Natural killer cell (primary cell): Measurements from ENCODE around the gene LGALS3BP. TPM values are rescaled to one million over a fixed set of nuclear protein-coding genes. Genes with fewer than 3 reads are reported as not detected.

Experiments used
- ATAC-seq, 3 donors: fragments of 150-1000 bp in 2 of 3; fragments of 200-7000 bp in 1 of 3; cut with Tn5 transposase; 1 replicate in 1 of 3; 2 replicates in 2 of 3; pipeline ENCODE4 v1.10.0; 2021; ENCODE audit warnings: mild to moderate bottlenecking in 2 of 3, moderate library complexity in 2 of 3
- DNase-seq, 2 donors: peaks; one replicate each; pipeline versions ENCODE4 v3.0.0 to v3.0.0-alpha.2; 2013 to 2021; ENCODE audit warnings: mixed read lengths in 1 of 2
- H3K27ac ChIP-seq: one replicate; pipeline ENCODE4 v1.5.1; 2013; ENCODE audit warnings: mild to moderate bottlenecking, low read length
- H3K27me3 ChIP-seq: one replicate; pipeline ENCODE4 v1.6.1; 2013; ENCODE audit warnings: low read length; ENCODE audit not compliant: control insufficient read depth, insufficient read depth
- H3K36me3 ChIP-seq: one replicate; pipeline ENCODE4 v1.6.1; 2013; ENCODE audit warnings: low read length; ENCODE audit not compliant: control insufficient read depth, insufficient read depth
- H3K4me1 ChIP-seq: one replicate; pipeline ENCODE4 v1.6.1; 2013; ENCODE audit warnings: low read length; ENCODE audit not compliant: control insufficient read depth, insufficient read depth
- H3K4me3 ChIP-seq: one replicate; pipeline ENCODE4 v1.5.1; 2013; ENCODE audit warnings: low read length
- H3K9me3 ChIP-seq: one replicate; pipeline ENCODE4 v1.6.1; 2013; ENCODE audit warnings: low read length; ENCODE audit not compliant: control insufficient read depth, insufficient read depth
- H3K27ac Mint-ChIP-seq, 2 donors: one replicate each; pipeline ENCODE4 v1.8.0; 2022; ENCODE audit warnings: mild to moderate bottlenecking in 2 of 2, mixed read lengths in 2 of 2, moderate library complexity in 1 of 2
- H3K27me3 Mint-ChIP-seq, 2 donors: one replicate each; pipeline ENCODE4 v1.8.0; 2022; ENCODE audit warnings: low read depth in 2 of 2, mixed read lengths in 2 of 2
- H3K36me3 Mint-ChIP-seq: one replicate; pipeline ENCODE4 v1.8.0; 2022; ENCODE audit warnings: mixed read lengths
- H3K4me1 Mint-ChIP-seq, 2 donors: one replicate each; pipeline ENCODE4 v1.8.0; 2022; ENCODE audit warnings: mixed read lengths in 2 of 2
- H3K4me3 Mint-ChIP-seq: one replicate; pipeline ENCODE4 v1.8.0; 2022; ENCODE audit warnings: mild to moderate bottlenecking, moderate library complexity, mixed read lengths
- H3K9me3 Mint-ChIP-seq, 2 donors: one replicate each; pipeline ENCODE4 v1.8.0; 2022; ENCODE audit warnings: mixed read lengths in 2 of 2
- CTCF ChIP-seq: fragments of 200-600 bp; IDR thresholded peaks from one replicate; pipeline ENCODE4 v1.8.0; 2022; ENCODE audit warnings: antibody characterized with exemption
- WGBS: methylation state at CpG from one replicate; pipeline ENCODE4 v1.1.7; 2013; ENCODE audit warnings: missing lambda C conversion rate; ENCODE audit not compliant: insufficient coverage; 5-methylcytosine and 5-hydroxymethylcytosine counted together
- intact Hi-C: fragments of 100-400 bp; cut with micrococcal nuclease; formaldehyde crosslinking; loops from one replicate; pipeline ENCODE4 v1.14.2; 2022
- total RNA-seq, 4 donors: library from RNA; stranded (reverse); fragments of 120-200 nt in 1 of 4; gene quantifications; one replicate each; pipeline versions ENCODE4 v1.2.3 to v1.2.4, GENCODE V29; 2013 to 2022

Gene LGALS3BP
- total RNA-seq, 3 donors from 2014 or later (not counting 1 experiment from before 2014, with no cell fraction given) = 4.2 to 8.8 (median 4.2) TPM

DNA sequence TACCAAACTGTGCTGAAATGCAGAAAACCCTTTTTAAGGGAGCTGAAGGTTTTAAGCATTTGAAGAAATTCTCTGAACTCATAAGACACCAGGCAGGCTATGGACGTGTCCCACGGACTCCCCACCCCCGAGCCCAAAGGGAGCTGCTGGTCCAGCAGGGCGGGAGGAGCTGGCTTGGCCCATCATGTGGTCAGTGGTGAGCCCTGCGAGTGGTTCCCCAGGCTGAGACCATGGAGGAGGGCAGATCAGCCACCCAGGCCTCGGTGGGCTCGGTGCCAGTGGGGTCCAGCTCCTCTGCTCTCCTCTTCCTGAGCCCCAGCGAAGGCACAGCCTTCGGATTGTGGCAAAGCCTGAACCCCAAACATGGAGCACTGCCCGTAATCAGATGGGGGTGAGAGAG, 27.0 kb downstream of the LGALS3BP start:
- no peaks in the 10 kb centered on the region for H3K4me1 Mint-ChIP-seq
- no peak overlapping the region for H3K27ac Mint-ChIP-seq
- H3K36me3 ChIP-seq = no peaks in the 10 kb centered on the region
- no peaks in the 10 kb centered on the region for H3K27me3 Mint-ChIP-seq
- H3K4me1 ChIP-seq = no peaks in the 10 kb centered on the region
- ATAC-seq (no peak), DNase-seq (no peak)
- intact Hi-C loops = no loop called here
- H3K9me3 Mint-ChIP-seq = no peaks in the 10 kb centered on the region
- H3K4me3 Mint-ChIP-seq = no peak overlapping the region
- no peak overlapping the region for H3K4me3 ChIP-seq
- no peak for TF ChIP-seq CTCF
- WGBS = 89% methylated on average over 10 of the region's 10 CpGs
- no peak overlapping the region for H3K27ac ChIP-seq
- no peaks in the 10 kb centered on the region for H3K27me3 ChIP-seq
- H3K9me3 ChIP-seq = peaks cover 6% of the 10 kb centered on the region
- no peaks in the 10 kb centered on the region for H3K36me3 Mint-ChIP-seq

DNA sequence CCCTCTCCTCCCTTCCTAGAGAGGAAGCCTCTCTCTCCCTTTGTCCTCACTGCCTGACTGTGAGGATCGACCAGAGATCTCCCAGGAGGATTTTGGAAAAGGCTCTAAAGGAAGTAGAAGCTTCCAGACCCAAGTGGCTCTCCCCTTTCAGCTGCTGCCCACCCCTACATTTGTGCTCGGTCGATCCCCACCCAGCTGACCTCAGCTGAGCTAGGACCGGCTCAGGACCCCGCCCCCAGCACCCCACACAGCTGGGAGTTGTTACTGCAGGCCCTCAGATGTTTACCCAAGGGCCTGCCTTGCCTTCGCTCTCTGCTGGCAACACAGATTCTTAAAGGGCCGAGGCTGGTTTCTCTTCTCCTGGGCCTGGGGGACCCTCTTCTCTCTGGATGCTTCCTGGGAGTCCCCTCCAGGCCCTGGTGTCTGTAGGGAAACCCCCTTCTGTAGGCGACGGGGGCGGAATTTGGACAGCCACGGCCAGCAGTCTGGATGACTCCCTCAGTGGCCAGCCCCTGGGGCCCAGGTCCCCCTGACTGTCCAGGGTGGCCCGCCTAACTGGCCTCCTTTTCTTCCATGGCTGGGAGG, 27.7 kb downstream of the LGALS3BP start:
- no peak overlapping the region for H3K27ac Mint-ChIP-seq
- Histone ChIP-seq H3K27me3 (no peaks in the 10 kb centered on the region), H3K9me3 (peaks cover 6% of the 10 kb centered on the region), H3K4me3 (no peak overlapping the region), H3K4me1 (no peaks in the 10 kb centered on the region), H3K27ac (no peak overlapping the region), H3K36me3 (no peaks in the 10 kb centered on the region)
- H3K4me1 Mint-ChIP-seq = no peaks in the 10 kb centered on the region
- DNase-seq (no peak), ATAC-seq (no peak)
- no peak overlapping the region for H3K4me3 Mint-ChIP-seq
- H3K36me3 Mint-ChIP-seq = no peaks in the 10 kb centered on the region
- H3K27me3 Mint-ChIP-seq = no peaks in the 10 kb centered on the region
- H3K9me3 Mint-ChIP-seq = no peaks in the 10 kb centered on the region
- TF ChIP-seq CTCF = no peak
- WGBS = 76% methylated on average over 12 of the region's 12 CpGs
- intact Hi-C loops = no loop called here

DNA sequence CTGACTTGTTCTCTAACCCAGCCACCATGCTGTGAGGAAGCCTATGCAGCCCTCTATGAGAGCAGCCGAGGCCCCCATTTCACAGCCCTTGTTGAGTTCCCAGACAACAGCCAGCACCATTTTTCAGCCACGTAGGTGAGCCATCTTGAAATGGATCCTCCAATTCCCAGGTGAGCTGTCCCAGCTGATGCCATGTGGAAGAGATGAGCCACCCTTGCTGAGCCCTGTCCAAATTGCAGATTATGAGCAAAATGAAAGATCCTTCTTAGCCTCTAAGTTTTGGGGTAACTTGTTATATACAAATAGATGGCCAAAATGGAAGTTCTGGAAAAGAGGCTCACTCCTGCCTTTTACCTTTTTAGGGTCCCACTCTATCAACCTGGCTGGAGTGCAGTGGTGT, 28.9 kb downstream of the LGALS3BP start:
- Mint-ChIP-seq H3K9me3 (no peaks in the 10 kb centered on the region), H3K4me1 (no peaks in the 10 kb centered on the region), H3K4me3 (no peak overlapping the region), H3K36me3 (no peaks in the 10 kb centered on the region), H3K27ac (no peak overlapping the region), H3K27me3 (no peaks in the 10 kb centered on the region)
- TF ChIP-seq CTCF = no peak
- Histone ChIP-seq H3K36me3 (no peaks in the 10 kb centered on the region), H3K27ac (no peak overlapping the region), H3K9me3 (peaks cover 6% of the 10 kb centered on the region), H3K4me1 (no peaks in the 10 kb centered on the region), H3K27me3 (no peaks in the 10 kb centered on the region), H3K4me3 (no peak overlapping the region)
- intact Hi-C loops = no loop called here
- ATAC-seq (no peak), DNase-seq (no peak)
- 89% methylated on average over 2 of the region's 2 CpGs for WGBS
